H1 (cell line): ENCODE results near the gene MRPS6.

Experiments
- CBX5 ChIP-seq: fragments of 300-800, 300-1000 bp; sonication (generic); IDR thresholded peaks from 2 replicates; pipeline ENCODE4 v1.7.1; 2016; ENCODE audit warnings: antibody characterized with exemption, low read length, low read depth
- CHD2 ChIP-seq: IDR thresholded peaks from 2 replicates; pipeline ENCODE4 v1.6.1; 2012; ENCODE audit warnings: low read length, improper control_type of control experiment
- EP300 ChIP-seq, 2 experiments: IDR thresholded peaks; 1 replicate in 1 of 2; 2 replicates in 1 of 2; pipeline ENCODE4 v1.6.1; 2011 to 2012; ENCODE audit warnings: low read depth in 2 of 2, low read length in 2 of 2, mild to moderate bottlenecking in 2 of 2, borderline replicate concordance in 1 of 2, inconsistent platforms in 1 of 2, moderate library complexity in 1 of 2
- EZH2 ChIP-seq: fragments of 200-600 bp; sonication (generic); IDR thresholded peaks from 2 replicates; pipeline ENCODE4 v1.7.1; 2012; ENCODE audit warnings: low read depth, mild to moderate bottlenecking, moderate library complexity, low read length, inconsistent platforms; ENCODE audit not compliant: severe bottlenecking
- HDAC6 ChIP-seq: IDR thresholded peaks from one replicate; pipeline ENCODE4 v1.7.1; 2012; ENCODE audit warnings: low read depth, mild to moderate bottlenecking, inconsistent platforms, low read length, moderate library complexity
- POLR2AphosphoS5 ChIP-seq: IDR thresholded peaks from 2 replicates; pipeline ENCODE4 v1.6.1; 2011; ENCODE audit warnings: low read depth, low read length
- RXRA ChIP-seq: IDR thresholded peaks from 2 replicates; pipeline ENCODE4 v1.6.1; 2011; ENCODE audit warnings: low read depth, mild to moderate bottlenecking, low read length, moderate library complexity; ENCODE audit not compliant: insufficient read depth
- SP2 ChIP-seq: IDR thresholded peaks from 2 replicates; pipeline ENCODE4 v1.6.1; 2012; ENCODE audit warnings: mild to moderate bottlenecking, low read length, inconsistent platforms
- TAF1 ChIP-seq: IDR thresholded peaks from 2 replicates; pipeline ENCODE4 v1.6.1; 2011; ENCODE audit warnings: mild to moderate bottlenecking, low read depth, low read length
- TBP ChIP-seq: IDR thresholded peaks from 2 replicates; pipeline ENCODE4 v1.6.1; 2011; ENCODE audit warnings: low read depth, low read length, improper control_type of control experiment
- TCF12 ChIP-seq: IDR thresholded peaks from 2 replicates; pipeline ENCODE4 v1.6.1; 2011; ENCODE audit warnings: low read depth, mild to moderate bottlenecking, low read length
- TF ChIP-seq, protein P1 (sequence below): IDR thresholded peaks from 2 replicates; pipeline ENCODE4 v1.6.1; 2011; ENCODE audit warnings: low read length, improper control_type of control experiment
- TF ChIP-seq, protein P2 (sequence below): IDR thresholded peaks from 2 replicates; pipeline ENCODE4 v1.6.1; 2012; ENCODE audit warnings: inconsistent platforms

DNA sequence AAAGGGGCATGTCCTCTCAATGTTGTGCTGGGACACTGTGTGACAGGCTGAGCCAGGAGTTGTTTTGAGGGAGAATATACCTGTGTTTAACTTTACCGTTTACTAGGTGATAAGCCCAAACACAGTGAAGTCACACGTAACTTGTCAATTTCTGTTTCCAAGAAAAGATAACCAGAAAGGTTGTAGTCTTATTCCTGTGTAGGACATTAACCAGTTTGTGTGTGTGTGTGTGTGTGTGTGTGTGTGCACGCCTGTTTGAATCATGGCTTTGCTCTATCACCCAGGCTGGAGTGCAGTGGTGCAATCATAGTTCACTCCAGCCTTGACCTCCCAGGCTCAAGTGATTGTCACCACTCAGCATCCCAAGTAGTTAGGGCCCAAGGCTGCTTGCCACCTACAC lies 83.6 kb downstream of the MRPS6 start:
- TF ChIP-seq POLR2AphosphoS5 (no peak), TAF1 (no peak), SP2 (no peak), RXRA (no peak), EZH2 (no peak), CHD2 (no peak), TBP (no peak), EP300 (IDR thresholded peaks at IDR 0.05; ENCODE audit: borderline replicate concordance in 1 of 2, low read depth in 2 of 2, low read length in 2 of 2) (no peak), TCF12 (no peak), HDAC6 (no peak), CBX5 (no peak)
- TF ChIP-seq, protein P1, sequence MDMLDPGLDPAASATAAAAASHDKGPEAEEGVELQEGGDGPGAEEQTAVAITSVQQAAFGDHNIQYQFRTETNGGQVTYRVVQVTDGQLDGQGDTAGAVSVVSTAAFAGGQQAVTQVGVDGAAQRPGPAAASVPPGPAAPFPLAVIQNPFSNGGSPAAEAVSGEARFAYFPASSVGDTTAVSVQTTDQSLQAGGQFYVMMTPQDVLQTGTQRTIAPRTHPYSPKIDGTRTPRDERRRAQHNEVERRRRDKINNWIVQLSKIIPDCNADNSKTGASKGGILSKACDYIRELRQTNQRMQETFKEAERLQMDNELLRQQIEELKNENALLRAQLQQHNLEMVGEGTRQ = no peak
- TF ChIP-seq, protein P2, sequence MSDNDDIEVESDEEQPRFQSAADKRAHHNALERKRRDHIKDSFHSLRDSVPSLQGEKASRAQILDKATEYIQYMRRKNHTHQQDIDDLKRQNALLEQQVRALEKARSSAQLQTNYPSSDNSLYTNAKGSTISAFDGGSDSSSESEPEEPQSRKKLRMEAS = no peak
